ENCODE results near the gene SHQ1. TPM values are rescaled to one million over a fixed set of nuclear protein-coding genes. Genes with fewer than 3 reads are reported as not detected.

Gene SHQ1
- total RNA-seq = 10 to 100 TPM in 6 of 7 donors, 1 to 10 TPM in 1; 9.7 to 30.0 (median 18.2) TPM
- polyA plus RNA-seq = 10 to 100 TPM in 1 of 2 donors, 1 to 10 TPM in 1; 6.6 to 14.6 TPM
- long read RNA-seq, donor 1, transcript SHQ1-201 (11 exons, 2,879 nt) = major isoform, 84 of 99 reads
- long read RNA-seq, donor 1, partial matches to known transcripts = 1 of 99 reads
- long read RNA-seq, donor 1, other reads (novel, unspliced or antisense) = 13 of 99 reads
- long read RNA-seq, donor 2, transcript SHQ1-201 (11 exons, 2,879 nt) = major isoform, 14 of 14 reads
- long read RNA-seq, donor 2, partial matches to known transcripts = 0 of 14 reads
- long read RNA-seq, donor 2, other reads (novel, unspliced or antisense) = 0 of 14 reads
- long read RNA-seq, donor 3, transcript SHQ1-201 (11 exons, 2,879 nt) = major isoform, 48 of 56 reads
- long read RNA-seq, donor 3, partial matches to known transcripts = 1 of 56 reads
- long read RNA-seq, donor 3, other reads (novel, unspliced or antisense) = 7 of 56 reads

- intact Hi-C loops (cut with DNase I) = loop anchor here in 2 of 4 donors (10.0 kb wide), 3 partner anchors 207 to 237 kb away; no protein-coding TSS in a partner anchor
- H3K27ac ChIP-seq = peak within 1 kb of the TSS in 1 of 2 donors; percentile 40
Observed at GRCh38 chr3:72847751-72848702, at the start of gene SHQ1. Gene SHQ1 (minus strand): TSS chr3:72848445. CDS start chr3:72848340, 105 bp downstream.

GRCh38 chr3:72897758-72898007 lies 49.4 kb upstream of the SHQ1 start:
- no peaks in the 10 kb centered on the region for H3K9me3 ChIP-seq
- no peaks in the 10 kb centered on the region for H3K36me3 ChIP-seq
- no peak overlapping the region for H3K4me3 ChIP-seq
- no peak for DNase-seq
- intact Hi-C loops (cut with DNase I) = no loop called here
- TF ChIP-seq POLR2A (IDR thresholded peaks at IDR 0.05) (no peak), CTCF (IDR thresholded peaks at IDR 0.05) (no peak)
- no peaks in the 10 kb centered on the region for H3K27me3 ChIP-seq
- peaks cover 2% of the 10 kb centered on the region for H3K4me1 ChIP-seq (ENCODE audit: insufficient read depth)
- no peak overlapping the region for H3K27ac ChIP-seq

More at GRCh38 chr3:72847751-72848702, at the start of gene SHQ1:
- no peaks in the 10 kb centered on the region for H3K36me3 ChIP-seq
- H3K9me3 ChIP-seq = no peaks in the 10 kb centered on the region
- no peaks in the 10 kb centered on the region for H3K27me3 ChIP-seq
- TF ChIP-seq EP300 (IDR thresholded peaks at IDR 0.05) = no peak
- TF ChIP-seq CTCF (IDR thresholded peaks at IDR 0.05) = no peak
- TF ChIP-seq POLR2A (IDR thresholded peaks at IDR 0.05) = peak; percentile 39
- H3K4me1 ChIP-seq (ENCODE audit: insufficient read depth) = peaks cover 6% of the 10 kb centered on the region
- H3K4me3 ChIP-seq = peak within 1 kb of the TSS; percentile 82
- 0 to 1% (median 1%) methylated on average over 86 of the region's 86 CpGs for WGBS, 3 donors
- DNase-seq = peak; percentile 96 to 97 (median 96)

- H3K4me1 ChIP-seq (ENCODE audit: insufficient read depth) = peaks cover 3% of the 10 kb centered on the region
- H3K9me3 ChIP-seq = no peaks in the 10 kb centered on the region
- intact Hi-C loops (cut with DNase I) = no loop called here
- no peak overlapping the region for H3K4me3 ChIP-seq
- no peak for TF ChIP-seq EP300 (IDR thresholded peaks at IDR 0.05)
- no peak for TF ChIP-seq POLR2A (IDR thresholded peaks at IDR 0.05)
- TF ChIP-seq CTCF (IDR thresholded peaks at IDR 0.05) = no peak
- H3K36me3 ChIP-seq = no peaks in the 10 kb centered on the region
- 32 to 33% (median 33%) methylated on average over 4 of the region's 4 CpGs for WGBS, 3 donors
- DNase-seq = no peak
- no peak overlapping the region for H3K27ac ChIP-seq
- no peaks in the 10 kb centered on the region for H3K27me3 ChIP-seq
Observed at GRCh38 chr3:72896996-72897757, 48.9 kb upstream of the SHQ1 start.

GRCh38 chr3:72894976-72895552 lies 46.8 kb upstream of the SHQ1 start:
- Histone ChIP-seq H3K36me3 (no peaks in the 10 kb centered on the region), H3K27me3 (no peaks in the 10 kb centered on the region), H3K9me3 (no peaks in the 10 kb centered on the region), H3K27ac (no peak overlapping the region), H3K4me1 (ENCODE audit: insufficient read depth) (peaks cover 8% of the 10 kb centered on the region), H3K4me3 (no peak overlapping the region)
- no peak for TF ChIP-seq CTCF (IDR thresholded peaks at IDR 0.05)
- TF ChIP-seq EP300 (IDR thresholded peaks at IDR 0.05) = no peak
- no peak for TF ChIP-seq POLR2A (IDR thresholded peaks at IDR 0.05)
- intact Hi-C loops (cut with DNase I) = no loop called here
- DNase-seq = no peak
- WGBS, 3 donors = 96% methylated on average over 5 of the region's 5 CpGs
